Kidney tubule cell (primary cell): ENCODE measurements around the gene CR1.
"Not testable (repeated sequence)": the region's sequence is repeated elsewhere in the genome, so short reads cannot be mapped to it uniquely, and the experiment has no call there.

Experiments
- DNase-seq: peaks from one replicate; pipeline ENCODE4 v3.0.0-alpha.2; 2018; ENCODE audit warnings: low spot score

CR1 gene

GRCh38 chr1:207644852-207645634 lies 149.1 kb downstream of the CR1 start, which contains the start of gene CR1L:
CR1L (plus strand) TSS chr1:207645133; CDS start chr1:207645234, 101 bp downstream.
- DNase-seq = peak; percentile 75

GRCh38 chr1:207645635-207646081 lies 149.7 kb downstream of the CR1 start:
- no peak for DNase-seq

GRCh38 chr1:207646171-207646570 lies 150.2 kb downstream of the CR1 start:
- no peak for DNase-seq

- no peak for DNase-seq
These were observed 151.1 kb downstream of the CR1 start for GRCh38 chr1:207646944-207647579.

- DNase-seq = no peak
These were observed 151.8 kb downstream of the CR1 start for GRCh38 chr1:207647671-207648333.

- peak; percentile 44 for DNase-seq
These were observed 152.6 kb downstream of the CR1 start for GRCh38 chr1:207648334-207649209.

GRCh38 chr1:207649210-207649753 lies 153.3 kb downstream of the CR1 start:
- no peak for DNase-seq

GRCh38 chr1:207649865-207650580 lies 154.1 kb downstream of the CR1 start:
- DNase-seq = peak; percentile 10

GRCh38 chr1:207651583-207651982 lies 155.6 kb downstream of the CR1 start:
- no peak for DNase-seq

- DNase-seq = no peak
These were observed 158.4 kb downstream of the CR1 start for GRCh38 chr1:207654320-207654719.

GRCh38 chr1:207658408-207658807 lies 162.5 kb downstream of the CR1 start:
- no peak for DNase-seq

- DNase-seq = no peak
These were observed 163.0 kb downstream of the CR1 start for GRCh38 chr1:207658904-207659485.

GRCh38 chr1:207659545-207660153 lies 163.7 kb downstream of the CR1 start:
- DNase-seq = peak; percentile 12

- DNase-seq = not testable (repeated sequence)
These were observed 165.5 kb downstream of the CR1 start for GRCh38 chr1:207661420-207661819.

GRCh38 chr1:207666342-207666741 lies 170.4 kb downstream of the CR1 start:
- DNase-seq = no peak

- no peak for DNase-seq
These were observed 173.6 kb downstream of the CR1 start for GRCh38 chr1:207669528-207670009.

- no peak for DNase-seq
These were observed 174.2 kb downstream of the CR1 start for GRCh38 chr1:207670192-207670591.

GRCh38 chr1:207670997-207671396 lies 175.0 kb downstream of the CR1 start:
- peak; percentile 70 for DNase-seq

GRCh38 chr1:207672522-207673130 lies 176.7 kb downstream of the CR1 start:
- DNase-seq = peak; percentile 70
